SH-SY5Y (cell line): Measurements from ENCODE around the gene NMRK2.

Source experiments
- GATA2 ChIP-seq: IDR thresholded peaks from 2 replicates; pipeline ENCODE4 v1.6.1; 2011; ENCODE audit warnings: mild to moderate bottlenecking, low read depth, low read length
- GATA3 ChIP-seq: IDR thresholded peaks from 2 replicates; pipeline ENCODE4 v1.6.1; 2011; ENCODE audit warnings: low read depth, mild to moderate bottlenecking, low read length, moderate library complexity

GRCh38 chr19:3932931-3933810, at the start of gene NMRK2:
- TF ChIP-seq GATA3, result no peak
- no peak for TF ChIP-seq GATA2
